ENCODE results near the gene PDE8A. TPM values are rescaled to one million over a fixed set of nuclear protein-coding genes. Genes with fewer than 3 reads are reported as not detected.

PDE8A gene
- total and polyA plus RNA-seq, 10 of the 15 experiments (the other 5 are each of a cell fraction or from before 2014, with no cell fraction given) = 6.7 to 69.2 (median 27.2) TPM

DNA sequence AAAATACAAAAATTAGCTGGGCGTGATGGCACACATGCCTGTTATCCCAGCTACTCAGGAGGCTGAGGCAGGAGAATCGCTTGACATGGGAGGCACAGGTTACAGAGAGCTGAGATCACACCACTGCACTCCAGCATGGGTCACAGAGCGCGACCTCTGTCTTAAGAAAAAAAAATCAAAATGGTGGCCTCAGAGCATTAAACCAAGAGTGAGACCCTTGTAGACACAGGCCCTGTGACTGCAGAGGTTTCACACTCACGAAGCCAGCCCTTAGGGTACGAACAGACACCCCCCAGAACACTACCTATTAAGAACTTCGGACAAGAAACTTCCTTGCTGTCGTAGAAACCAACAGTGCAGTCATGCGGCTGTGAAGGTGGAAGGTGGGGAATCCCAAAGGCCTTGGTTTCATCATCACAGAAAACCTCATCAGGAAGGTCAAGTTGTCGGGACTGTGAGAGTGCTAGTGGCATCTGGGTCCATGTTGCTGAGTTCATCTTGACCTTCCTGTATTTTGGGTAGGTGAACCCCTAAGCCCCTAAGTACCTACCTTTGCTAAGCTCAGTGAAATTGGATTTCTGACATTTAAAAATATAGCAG is 4.8 kb upstream of the PDE8A start (continued):
- TF ChIP-seq CHD2 (IDR thresholded peaks at IDR 0.05; ENCODE audit: borderline replicate concordance, low read depth, low read length) (no peak), ATF7 (IDR thresholded peaks at IDR 0.05; ENCODE audit: low read depth) (peak; percentile 43), RAD21 (IDR thresholded peaks at IDR 0.05; ENCODE audit: insufficient read depth, low read depth, low read length) (no peak), SREBF2 (IDR thresholded peaks at IDR 0.05; ENCODE audit: low read length) (no peak), DPF2 (IDR thresholded peaks at IDR 0.05) (peak; percentile 17; the same call in 1 of the 2 replicates), IKZF1 (conservative IDR thresholded peaks at IDR 0.05) (peak; percentile 45), EED (IDR thresholded peaks at IDR 0.05; ENCODE audit: low read depth) (peak; percentile 26; the same call in 1 of the 2 replicates), CREB1 (IDR thresholded peaks at IDR 0.05; ENCODE audit: low read depth) (peak; percentile 72; the same call in 1 of the 2 replicates), PAX5 (IDR thresholded peaks at IDR 0.05; ENCODE audit: borderline replicate concordance, low read depth, low read length) (peak; percentile 59; the same call in 1 of the 2 replicates), ZZZ3 (IDR thresholded peaks at IDR 0.05; ENCODE audit: control insufficient read depth, insufficient read length, low read depth) (no peak)
- TF ChIP-seq, protein P1, sequence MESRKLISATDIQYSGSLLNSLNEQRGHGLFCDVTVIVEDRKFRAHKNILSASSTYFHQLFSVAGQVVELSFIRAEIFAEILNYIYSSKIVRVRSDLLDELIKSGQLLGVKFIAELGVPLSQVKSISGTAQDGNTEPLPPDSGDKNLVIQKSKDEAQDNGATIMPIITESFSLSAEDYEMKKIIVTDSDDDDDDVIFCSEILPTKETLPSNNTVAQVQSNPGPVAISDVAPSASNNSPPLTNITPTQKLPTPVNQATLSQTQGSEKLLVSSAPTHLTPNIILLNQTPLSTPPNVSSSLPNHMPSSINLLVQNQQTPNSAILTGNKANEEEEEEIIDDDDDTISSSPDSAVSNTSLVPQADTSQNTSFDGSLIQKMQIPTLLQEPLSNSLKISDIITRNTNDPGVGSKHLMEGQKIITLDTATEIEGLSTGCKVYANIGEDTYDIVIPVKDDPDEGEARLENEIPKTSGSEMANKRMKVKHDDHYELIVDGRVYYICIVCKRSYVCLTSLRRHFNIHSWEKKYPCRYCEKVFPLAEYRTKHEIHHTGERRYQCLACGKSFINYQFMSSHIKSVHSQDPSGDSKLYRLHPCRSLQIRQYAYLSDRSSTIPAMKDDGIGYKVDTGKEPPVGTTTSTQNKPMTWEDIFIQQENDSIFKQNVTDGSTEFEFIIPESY (IDR thresholded peaks at IDR 0.05) = no peak
- TF ChIP-seq, protein P2, sequence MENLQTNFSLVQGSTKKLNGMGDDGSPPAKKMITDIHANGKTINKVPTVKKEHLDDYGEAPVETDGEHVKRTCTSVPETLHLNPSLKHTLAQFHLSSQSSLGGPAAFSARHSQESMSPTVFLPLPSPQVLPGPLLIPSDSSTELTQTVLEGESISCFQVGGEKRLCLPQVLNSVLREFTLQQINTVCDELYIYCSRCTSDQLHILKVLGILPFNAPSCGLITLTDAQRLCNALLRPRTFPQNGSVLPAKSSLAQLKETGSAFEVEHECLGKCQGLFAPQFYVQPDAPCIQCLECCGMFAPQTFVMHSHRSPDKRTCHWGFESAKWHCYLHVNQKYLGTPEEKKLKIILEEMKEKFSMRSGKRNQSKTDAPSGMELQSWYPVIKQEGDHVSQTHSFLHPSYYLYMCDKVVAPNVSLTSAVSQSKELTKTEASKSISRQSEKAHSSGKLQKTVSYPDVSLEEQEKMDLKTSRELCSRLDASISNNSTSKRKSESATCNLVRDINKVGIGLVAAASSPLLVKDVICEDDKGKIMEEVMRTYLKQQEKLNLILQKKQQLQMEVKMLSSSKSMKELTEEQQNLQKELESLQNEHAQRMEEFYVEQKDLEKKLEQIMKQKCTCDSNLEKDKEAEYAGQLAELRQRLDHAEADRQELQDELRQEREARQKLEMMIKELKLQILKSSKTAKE (IDR thresholded peaks at IDR 0.05; ENCODE audit: low read depth, poor library complexity, severe bottlenecking) = no peak
- TF ChIP-seq, protein P3, sequence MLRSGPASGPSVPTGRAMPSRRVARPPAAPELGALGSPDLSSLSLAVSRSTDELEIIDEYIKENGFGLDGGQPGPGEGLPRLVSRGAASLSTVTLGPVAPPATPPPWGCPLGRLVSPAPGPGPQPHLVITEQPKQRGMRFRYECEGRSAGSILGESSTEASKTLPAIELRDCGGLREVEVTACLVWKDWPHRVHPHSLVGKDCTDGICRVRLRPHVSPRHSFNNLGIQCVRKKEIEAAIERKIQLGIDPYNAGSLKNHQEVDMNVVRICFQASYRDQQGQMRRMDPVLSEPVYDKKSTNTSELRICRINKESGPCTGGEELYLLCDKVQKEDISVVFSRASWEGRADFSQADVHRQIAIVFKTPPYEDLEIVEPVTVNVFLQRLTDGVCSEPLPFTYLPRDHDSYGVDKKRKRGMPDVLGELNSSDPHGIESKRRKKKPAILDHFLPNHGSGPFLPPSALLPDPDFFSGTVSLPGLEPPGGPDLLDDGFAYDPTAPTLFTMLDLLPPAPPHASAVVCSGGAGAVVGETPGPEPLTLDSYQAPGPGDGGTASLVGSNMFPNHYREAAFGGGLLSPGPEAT (IDR thresholded peaks at IDR 0.05; ENCODE audit: low read depth) = peak; percentile 70
- TF ChIP-seq, protein P4, sequence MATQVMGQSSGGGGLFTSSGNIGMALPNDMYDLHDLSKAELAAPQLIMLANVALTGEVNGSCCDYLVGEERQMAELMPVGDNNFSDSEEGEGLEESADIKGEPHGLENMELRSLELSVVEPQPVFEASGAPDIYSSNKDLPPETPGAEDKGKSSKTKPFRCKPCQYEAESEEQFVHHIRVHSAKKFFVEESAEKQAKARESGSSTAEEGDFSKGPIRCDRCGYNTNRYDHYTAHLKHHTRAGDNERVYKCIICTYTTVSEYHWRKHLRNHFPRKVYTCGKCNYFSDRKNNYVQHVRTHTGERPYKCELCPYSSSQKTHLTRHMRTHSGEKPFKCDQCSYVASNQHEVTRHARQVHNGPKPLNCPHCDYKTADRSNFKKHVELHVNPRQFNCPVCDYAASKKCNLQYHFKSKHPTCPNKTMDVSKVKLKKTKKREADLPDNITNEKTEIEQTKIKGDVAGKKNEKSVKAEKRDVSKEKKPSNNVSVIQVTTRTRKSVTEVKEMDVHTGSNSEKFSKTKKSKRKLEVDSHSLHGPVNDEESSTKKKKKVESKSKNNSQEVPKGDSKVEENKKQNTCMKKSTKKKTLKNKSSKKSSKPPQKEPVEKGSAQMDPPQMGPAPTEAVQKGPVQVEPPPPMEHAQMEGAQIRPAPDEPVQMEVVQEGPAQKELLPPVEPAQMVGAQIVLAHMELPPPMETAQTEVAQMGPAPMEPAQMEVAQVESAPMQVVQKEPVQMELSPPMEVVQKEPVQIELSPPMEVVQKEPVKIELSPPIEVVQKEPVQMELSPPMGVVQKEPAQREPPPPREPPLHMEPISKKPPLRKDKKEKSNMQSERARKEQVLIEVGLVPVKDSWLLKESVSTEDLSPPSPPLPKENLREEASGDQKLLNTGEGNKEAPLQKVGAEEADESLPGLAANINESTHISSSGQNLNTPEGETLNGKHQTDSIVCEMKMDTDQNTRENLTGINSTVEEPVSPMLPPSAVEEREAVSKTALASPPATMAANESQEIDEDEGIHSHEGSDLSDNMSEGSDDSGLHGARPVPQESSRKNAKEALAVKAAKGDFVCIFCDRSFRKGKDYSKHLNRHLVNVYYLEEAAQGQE (IDR thresholded peaks at IDR 0.05; ENCODE audit: low read depth, low read length) = no peak
- TF ChIP-seq, protein P5, sequence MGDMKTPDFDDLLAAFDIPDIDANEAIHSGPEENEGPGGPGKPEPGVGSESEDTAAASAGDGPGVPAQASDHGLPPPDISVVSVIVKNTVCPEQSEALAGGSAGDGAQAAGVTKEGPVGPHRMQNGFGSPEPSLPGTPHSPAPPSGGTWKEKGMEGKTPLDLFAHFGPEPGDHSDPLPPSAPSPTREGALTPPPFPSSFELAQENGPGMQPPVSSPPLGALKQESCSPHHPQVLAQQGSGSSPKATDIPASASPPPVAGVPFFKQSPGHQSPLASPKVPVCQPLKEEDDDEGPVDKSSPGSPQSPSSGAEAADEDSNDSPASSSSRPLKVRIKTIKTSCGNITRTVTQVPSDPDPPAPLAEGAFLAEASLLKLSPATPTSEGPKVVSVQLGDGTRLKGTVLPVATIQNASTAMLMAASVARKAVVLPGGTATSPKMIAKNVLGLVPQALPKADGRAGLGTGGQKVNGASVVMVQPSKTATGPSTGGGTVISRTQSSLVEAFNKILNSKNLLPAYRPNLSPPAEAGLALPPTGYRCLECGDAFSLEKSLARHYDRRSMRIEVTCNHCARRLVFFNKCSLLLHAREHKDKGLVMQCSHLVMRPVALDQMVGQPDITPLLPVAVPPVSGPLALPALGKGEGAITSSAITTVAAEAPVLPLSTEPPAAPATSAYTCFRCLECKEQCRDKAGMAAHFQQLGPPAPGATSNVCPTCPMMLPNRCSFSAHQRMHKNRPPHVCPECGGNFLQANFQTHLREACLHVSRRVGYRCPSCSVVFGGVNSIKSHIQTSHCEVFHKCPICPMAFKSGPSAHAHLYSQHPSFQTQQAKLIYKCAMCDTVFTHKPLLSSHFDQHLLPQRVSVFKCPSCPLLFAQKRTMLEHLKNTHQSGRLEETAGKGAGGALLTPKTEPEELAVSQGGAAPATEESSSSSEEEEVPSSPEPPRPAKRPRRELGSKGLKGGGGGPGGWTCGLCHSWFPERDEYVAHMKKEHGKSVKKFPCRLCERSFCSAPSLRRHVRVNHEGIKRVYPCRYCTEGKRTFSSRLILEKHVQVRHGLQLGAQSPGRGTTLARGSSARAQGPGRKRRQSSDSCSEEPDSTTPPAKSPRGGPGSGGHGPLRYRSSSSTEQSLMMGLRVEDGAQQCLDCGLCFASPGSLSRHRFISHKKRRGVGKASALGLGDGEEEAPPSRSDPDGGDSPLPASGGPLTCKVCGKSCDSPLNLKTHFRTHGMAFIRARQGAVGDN (IDR thresholded peaks at IDR 0.05) = peak; percentile 71
